ENCODE results near the gene FAM200A. TPM values are rescaled to one million over a fixed set of nuclear protein-coding genes. Genes with fewer than 3 reads are reported as not detected.

Gene FAM200A
- total RNA-seq, 1 experiment from 2014 or later: 5.2 TPM

DNA sequence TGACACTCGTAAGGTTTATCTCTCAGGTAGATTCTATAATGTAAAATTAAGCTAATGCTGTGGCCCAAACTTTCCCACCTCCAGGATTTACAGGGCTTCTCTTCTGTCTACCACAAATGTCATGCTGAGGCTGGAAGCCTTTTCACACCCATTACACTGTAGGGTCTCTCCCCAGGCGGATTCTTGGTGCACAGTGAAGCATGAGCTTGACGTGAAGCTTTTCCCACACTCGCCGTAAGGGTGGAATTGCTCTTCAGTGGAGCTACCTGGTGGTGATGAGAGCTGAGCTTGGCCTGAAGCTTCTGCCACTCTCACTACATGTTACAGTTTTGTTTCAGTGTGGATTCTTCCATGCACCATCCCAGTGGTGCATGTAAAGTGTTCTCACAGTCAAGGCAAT is 11.4 kb downstream of the FAM200A start:
- Histone ChIP-seq H3K4me1 (no peaks in the 10 kb centered on the region), H3K4me3 (ENCODE audit: low read depth, low read length) (no peak overlapping the region), H3K9me3 (peaks cover 7% of the 10 kb centered on the region), H3K36me3 (ENCODE audit: control insufficient read depth, insufficient read depth, low read length) (no peaks in the 10 kb centered on the region), H3K27me3 (replicated peaks; ENCODE audit: control insufficient read depth, insufficient read depth, low read length) (no peaks in the 10 kb centered on the region)
- POLR2A ChIA-PET: no interaction called here
- Mint-ChIP-seq H3K27ac (ENCODE audit: unreplicated experiment) (no peak overlapping the region), H3K36me3 (ENCODE audit: insufficient read depth, unreplicated experiment) (peaks cover 6% of the 10 kb centered on the region), H3K4me1 (ENCODE audit: low read depth, unreplicated experiment) (no peaks in the 10 kb centered on the region), H3K4me3 (ENCODE audit: unreplicated experiment) (no peak overlapping the region), H3K27me3 (ENCODE audit: insufficient read depth, unreplicated experiment) (no peaks in the 10 kb centered on the region), H3K9me3 (ENCODE audit: unreplicated experiment) (peaks cover 18% of the 10 kb centered on the region)
- CTCF ChIA-PET: interaction anchor here (0.6 kb wide), 1 partner anchor 15 kb away, joined by 3 read pairs; no protein-coding TSS in a partner anchor
- TF ChIP-seq, protein P1, sequence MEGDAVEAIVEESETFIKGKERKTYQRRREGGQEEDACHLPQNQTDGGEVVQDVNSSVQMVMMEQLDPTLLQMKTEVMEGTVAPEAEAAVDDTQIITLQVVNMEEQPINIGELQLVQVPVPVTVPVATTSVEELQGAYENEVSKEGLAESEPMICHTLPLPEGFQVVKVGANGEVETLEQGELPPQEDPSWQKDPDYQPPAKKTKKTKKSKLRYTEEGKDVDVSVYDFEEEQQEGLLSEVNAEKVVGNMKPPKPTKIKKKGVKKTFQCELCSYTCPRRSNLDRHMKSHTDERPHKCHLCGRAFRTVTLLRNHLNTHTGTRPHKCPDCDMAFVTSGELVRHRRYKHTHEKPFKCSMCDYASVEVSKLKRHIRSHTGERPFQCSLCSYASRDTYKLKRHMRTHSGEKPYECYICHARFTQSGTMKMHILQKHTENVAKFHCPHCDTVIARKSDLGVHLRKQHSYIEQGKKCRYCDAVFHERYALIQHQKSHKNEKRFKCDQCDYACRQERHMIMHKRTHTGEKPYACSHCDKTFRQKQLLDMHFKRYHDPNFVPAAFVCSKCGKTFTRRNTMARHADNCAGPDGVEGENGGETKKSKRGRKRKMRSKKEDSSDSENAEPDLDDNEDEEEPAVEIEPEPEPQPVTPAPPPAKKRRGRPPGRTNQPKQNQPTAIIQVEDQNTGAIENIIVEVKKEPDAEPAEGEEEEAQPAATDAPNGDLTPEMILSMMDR (IDR thresholded peaks at IDR 0.05; ENCODE audit: insufficient read depth in 1 of 2, low read depth in 1 of 2, low read length in 1 of 2, severe bottlenecking in 1 of 2, unreplicated experiment in 1 of 2): no peak
- intact Hi-C loops (cut with micrococcal nuclease; ENCODE audit: unreplicated experiment): no loop called here
- DNase-seq: no peak
- BruUV-seq (replicated peaks): no TSS peak

DNA sequence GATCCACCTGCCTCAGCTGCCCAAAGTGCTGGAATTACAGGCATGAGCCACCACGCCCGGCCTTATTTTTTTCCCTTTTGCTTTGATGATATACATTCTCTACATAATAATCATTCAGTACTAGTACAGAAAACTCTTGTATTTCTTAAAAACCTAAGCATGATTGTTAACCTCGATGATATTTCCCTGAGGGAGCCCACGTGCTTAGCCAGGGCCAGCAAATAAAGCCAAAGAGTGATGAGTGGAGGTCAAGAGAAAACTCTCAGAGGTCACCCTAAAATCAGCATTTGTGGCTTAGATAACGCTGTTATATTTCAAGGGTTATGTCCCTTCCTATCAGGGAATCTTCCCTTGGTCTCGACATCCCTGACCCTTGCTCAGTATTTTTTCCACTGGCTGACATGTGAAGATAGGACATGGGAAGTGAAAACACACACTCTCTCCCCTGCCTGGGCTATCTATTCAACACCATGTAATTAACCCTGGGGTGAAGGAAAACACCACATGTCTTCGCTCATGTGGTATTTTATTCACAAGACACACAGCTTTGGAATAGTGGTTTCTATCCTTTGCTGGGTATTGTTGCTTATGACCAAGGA is 12.6 kb downstream of the FAM200A start:
- Mint-ChIP-seq H3K36me3 (ENCODE audit: insufficient read depth, unreplicated experiment) (peaks cover 6% of the 10 kb centered on the region), H3K4me3 (ENCODE audit: unreplicated experiment) (no peak overlapping the region), H3K4me1 (ENCODE audit: low read depth, unreplicated experiment) (no peaks in the 10 kb centered on the region), H3K27me3 (ENCODE audit: insufficient read depth, unreplicated experiment) (no peaks in the 10 kb centered on the region), H3K9me3 (ENCODE audit: unreplicated experiment) (peaks cover 18% of the 10 kb centered on the region), H3K27ac (ENCODE audit: unreplicated experiment) (no peak overlapping the region)
- ChIA-PET CTCF (no interaction called here), POLR2A (no interaction called here)
- no TSS peak for BruUV-seq (replicated peaks)
- TF ChIP-seq, protein P1 (IDR thresholded peaks at IDR 0.05; ENCODE audit: insufficient read depth in 1 of 2, low read depth in 1 of 2, low read length in 1 of 2, severe bottlenecking in 1 of 2, unreplicated experiment in 1 of 2): no peak
- no peaks in the 10 kb centered on the region for H3K4me1 ChIP-seq
- no peaks in the 10 kb centered on the region for H3K36me3 ChIP-seq (ENCODE audit: control insufficient read depth, insufficient read depth, low read length)
- intact Hi-C loops (cut with micrococcal nuclease; ENCODE audit: unreplicated experiment): no loop called here
- peaks cover 7% of the 10 kb centered on the region for H3K9me3 ChIP-seq
- H3K27me3 ChIP-seq (replicated peaks; ENCODE audit: control insufficient read depth, insufficient read depth, low read length): no peaks in the 10 kb centered on the region
- no peak for DNase-seq
- H3K4me3 ChIP-seq (ENCODE audit: low read depth, low read length): no peak overlapping the region

- Mint-ChIP-seq H3K9me3 (ENCODE audit: unreplicated experiment) (peaks cover 26% of the 10 kb centered on the region), H3K27ac (ENCODE audit: unreplicated experiment) (no peak overlapping the region), H3K36me3 (ENCODE audit: insufficient read depth, unreplicated experiment) (peaks cover 34% of the 10 kb centered on the region), H3K4me1 (ENCODE audit: low read depth, unreplicated experiment) (no peaks in the 10 kb centered on the region), H3K4me3 (ENCODE audit: unreplicated experiment) (no peak overlapping the region), H3K27me3 (ENCODE audit: insufficient read depth, unreplicated experiment) (no peaks in the 10 kb centered on the region)
- no peaks in the 10 kb centered on the region for H3K4me1 ChIP-seq
- H3K4me3 ChIP-seq (ENCODE audit: low read depth, low read length): no peak overlapping the region
- intact Hi-C loops (cut with micrococcal nuclease; ENCODE audit: unreplicated experiment): no loop called here
- H3K27me3 ChIP-seq (replicated peaks; ENCODE audit: control insufficient read depth, insufficient read depth, low read length): no peaks in the 10 kb centered on the region
- TF ChIP-seq, protein P1 (IDR thresholded peaks at IDR 0.05; ENCODE audit: insufficient read depth in 1 of 2, low read depth in 1 of 2, low read length in 1 of 2, severe bottlenecking in 1 of 2, unreplicated experiment in 1 of 2): no peak
- H3K36me3 ChIP-seq (ENCODE audit: control insufficient read depth, insufficient read depth, low read length): peaks cover 4% of the 10 kb centered on the region
- DNase-seq: no peak
- BruUV-seq (replicated peaks): no TSS peak
- H3K9me3 ChIP-seq: peaks cover 23% of the 10 kb centered on the region
- POLR2A ChIA-PET: no interaction called here
- CTCF ChIA-PET: no interaction called here
Observed at GRCh38 chr7:99535667-99536066, 16.2 kb downstream of the FAM200A start.

Measured in Caco-2 (cell line).